Endothelial cell of umbilical vein (primary cell): ENCODE results near the gene LAMC1. TPM values are rescaled to one million over a fixed set of nuclear protein-coding genes. Genes with fewer than 3 reads are reported as not detected.

Source experiments
- BruUV-seq: library from RNA; stranded (reverse); fragments of 400-500 nt; replicated peaks from 2 replicates; lab custom pipeline; 2021; lab: Mats Ljungman, UMichigan
- CTCF ChIA-PET: fragments of 300-600, 350-600 bp; sonication (Branson Sonifier 250); formaldehyde crosslinking; loops from one replicate; lab custom pipeline; 2021; ENCODE audit warnings: antibody characterized with exemption, inconsistent platforms; lab: Charles Lee
- POLR2A ChIA-PET: fragments of 300-600, 350-600 bp; sonication (Branson Sonifier 250); formaldehyde crosslinking; loops from one replicate; lab custom pipeline; 2021; ENCODE audit warnings: antibody characterized with exemption, inconsistent platforms; lab: Charles Lee
- DNase-seq: peaks from one replicate; pipeline ENCODE4 v3.0.0-alpha.2; 2011; ENCODE audit warnings: low read depth, low spot score
- FAIRE-seq: peaks from 2 replicates; lab custom pipeline; 2011; peaks lifted over from hg19 to GRCh38; lab: Jason Lieb, UNC
- H2AFZ ChIP-seq: 2 replicates; pipeline ENCODE4 v1.6.0; 2012; ENCODE audit warnings: low read depth, low read length, control low read depth, inconsistent platforms
- H3K27ac ChIP-seq: 2 replicates; pipeline ENCODE4 v1.5.1; 2011; ENCODE audit warnings: low read depth, mild to moderate bottlenecking, control low read depth, low read length, moderate library complexity; ENCODE audit not compliant: insufficient read depth
- H3K27me3 ChIP-seq, 2 experiments: 2 replicates each; pipeline versions ENCODE4 v1.6.0 to v1.6.1; 2011; ENCODE audit warnings: low read length in 2 of 2, mixed read lengths in 1 of 2; ENCODE audit not compliant: control insufficient read depth in 2 of 2, insufficient read depth in 2 of 2
- H3K36me3 ChIP-seq, 2 experiments: 2 replicates in 1 of 2; 3 replicates in 1 of 2; pipeline ENCODE4 v1.5.1; 2011; ENCODE audit warnings: low read length in 2 of 2, mild to moderate bottlenecking in 1 of 2, moderate library complexity in 1 of 2; ENCODE audit not compliant: control insufficient read depth in 2 of 2, insufficient read depth in 2 of 2; ENCODE audit errors: extremely low read depth in 1 of 2
- H3K4me1 ChIP-seq: 3 replicates; pipeline ENCODE4 v1.5.1; 2011; ENCODE audit warnings: mild to moderate bottlenecking, low read length; ENCODE audit not compliant: control insufficient read depth, insufficient read depth; ENCODE audit errors: extremely low read depth
- H3K4me2 ChIP-seq: 2 replicates; pipeline ENCODE4 v1.6.1; 2011; ENCODE audit warnings: low read length, control low read depth, mixed read lengths; ENCODE audit not compliant: insufficient read depth
- H3K4me3 ChIP-seq, 3 experiments: fragments of 200-600 bp in 1 of 3; sonication (generic), shearing (Covaris generic) in 1 of 3; replicated peaks in 1 of 3; 2 replicates each; pipeline ENCODE4 v1.5.1; 2011 to 2016; ENCODE audit warnings: control low read depth in 3 of 3, low read length in 3 of 3, mild to moderate bottlenecking in 2 of 3, inconsistent platforms in 1 of 3, low read depth in 1 of 3, moderate library complexity in 1 of 3; ENCODE audit not compliant: insufficient read depth in 1 of 3
- H3K79me2 ChIP-seq: 2 replicates; pipeline ENCODE4 v1.6.0; 2012; ENCODE audit warnings: low read length, inconsistent platforms; ENCODE audit not compliant: control insufficient read depth, insufficient read depth
- H3K9ac ChIP-seq: replicated peaks from 2 replicates; pipeline ENCODE3; 2011; ENCODE audit warnings: low read length, control low read depth; ENCODE audit not compliant: insufficient read depth; ENCODE audit errors: extremely low read depth
- H3K9me1 ChIP-seq: replicated peaks from 3 replicates; pipeline ENCODE4 v1.6.0; 2011; ENCODE audit warnings: mild to moderate bottlenecking, low read length; ENCODE audit not compliant: control insufficient read depth, insufficient read depth; ENCODE audit errors: extremely low read depth
- H3K9me3 ChIP-seq: replicated peaks from 2 replicates; pipeline ENCODE4 v1.5.1; 2012; ENCODE audit warnings: low read length, inconsistent platforms; ENCODE audit not compliant: control insufficient read depth, insufficient read depth
- H4K20me1 ChIP-seq: replicated peaks from 2 replicates; pipeline ENCODE3; 2011; ENCODE audit warnings: mild to moderate bottlenecking, low read length; ENCODE audit not compliant: control insufficient read depth, insufficient read depth; ENCODE audit errors: extremely low read depth
- CTCF ChIP-seq, 2 donors: IDR thresholded peaks; 1 replicate in 1 of 2; 2 replicates in 1 of 2; pipeline ENCODE4 v1.5.1; 2011; ENCODE audit warnings: low read length in 2 of 2, mild to moderate bottlenecking in 2 of 2, moderate library complexity in 2 of 2, control low read depth in 1 of 2, inconsistent platforms in 1 of 2, low read depth in 1 of 2; ENCODE audit not compliant: insufficient read depth in 1 of 2; ENCODE audit errors: extremely low read depth in 1 of 2
- EZH2 ChIP-seq: IDR thresholded peaks from 2 replicates; pipeline ENCODE4 v1.6.1; 2012; ENCODE audit warnings: borderline replicate concordance, low read depth, mild to moderate bottlenecking, moderate library complexity, low read length, inconsistent platforms; ENCODE audit not compliant: severe bottlenecking
- FOS ChIP-seq: IDR thresholded peaks from 2 replicates; pipeline ENCODE4 v1.6.1; 2011; ENCODE audit warnings: mild to moderate bottlenecking, low read length, moderate library complexity, borderline replicate concordance; ENCODE audit not compliant: insufficient read depth
- GATA2 ChIP-seq: IDR thresholded peaks from 2 replicates; pipeline ENCODE4 v1.7.0; 2011; ENCODE audit warnings: low read depth, mild to moderate bottlenecking, moderate library complexity, mixed read lengths, low read length; ENCODE audit not compliant: insufficient read length, insufficient read depth
- JUN ChIP-seq: IDR thresholded peaks from 2 replicates; pipeline ENCODE4 v1.6.1; 2011; ENCODE audit warnings: borderline replicate concordance, low read depth; ENCODE audit not compliant: insufficient read length, insufficient read depth
- MYC ChIP-seq: IDR thresholded peaks from one replicate; pipeline ENCODE4 v1.6.1; 2011; ENCODE audit warnings: mild to moderate bottlenecking, low read depth, low read length
- POLR2A ChIP-seq: IDR thresholded peaks from 2 replicates; pipeline ENCODE4 v1.6.1; 2012; ENCODE audit warnings: low read depth, mild to moderate bottlenecking, control low read depth, low read length
- POLR2AphosphoS5 ChIP-seq: IDR thresholded peaks from 2 replicates; pipeline ENCODE4 v1.6.1; 2012; ENCODE audit warnings: low read depth, mild to moderate bottlenecking, control low read depth, low read length, moderate library complexity; ENCODE audit not compliant: insufficient read depth
- dilution Hi-C: fragments of 300-500 bp; cut with MboI; formaldehyde crosslinking; loops from one replicate; pipeline ENCODE4 v1.15.0; 2019; ENCODE audit warnings: low sequenced_read_pairs; ENCODE audit not compliant: extremely low pct_ligation_motif_present
- intact Hi-C: fragments of 100-400 bp; cut with micrococcal nuclease; formaldehyde crosslinking; loops from one replicate; pipeline ENCODE4 v1.10.0; 2022
- polyA plus RNA-seq, 4 experiments: library from polyadenylated mRNA; depleted of rRNA in 3 of 4; stranded (reverse) in 3 of 4; unstranded in 1 of 4; fragments of >200 nt; gene quantifications; 2 replicates each; pipeline versions ENCODE4 v1.2.1 to v1.2.3, GENCODE V29; 2011 to 2012; ENCODE audit warnings: missing spikeins in 1 of 4
- total RNA-seq: library from RNA; stranded (reverse); gene quantifications from 2 replicates; pipeline ENCODE4 v1.2.3, GENCODE V29; 2021
- TF ChIP-seq, protein P1 (sequence below): IDR thresholded peaks from 2 replicates; pipeline ENCODE4 v1.6.1; 2011; ENCODE audit not compliant: insufficient read depth, insufficient read length

Gene LAMC1
- total and polyA plus RNA-seq, 2 donors (not counting 3 experiments of a cell fraction or from before 2014, with no cell fraction given), result 92.5 to 216 TPM

GRCh38 chr1:183129921-183130690 lies 106.9 kb downstream of the LAMC1 start:
- no TSS peak for BruUV-seq
- H3K27ac ChIP-seq, result no peak overlapping the region

More at GRCh38 chr1:183129921-183130690, 106.9 kb downstream of the LAMC1 start:
- Histone ChIP-seq H3K4me1 (no peaks in the 10 kb centered on the region), H3K9me1 (no peaks in the 10 kb centered on the region), H3K79me2 (no peaks in the 10 kb centered on the region), H4K20me1 (no peaks in the 10 kb centered on the region), H3K4me2 (no peak overlapping the region), H3K27me3 (no peaks in the 10 kb centered on the region), H2AFZ (no peak overlapping the region), H3K9me3 (no peaks in the 10 kb centered on the region), H3K4me3 (no peak overlapping the region), H3K36me3 (peaks cover 28 to 39% of the 10 kb centered on the region in 2 experiments), H3K9ac (no peak overlapping the region)
- ChIA-PET CTCF (no interaction called here), POLR2A (no interaction called here)
- DNase-seq (no peak), FAIRE-seq (no peak)
- no peak for TF ChIP-seq MYC
- no peak for TF ChIP-seq JUN
- no peak for TF ChIP-seq EZH2
- no peak for TF ChIP-seq FOS
- no peak for TF ChIP-seq POLR2AphosphoS5
- TF ChIP-seq CTCF (IDR thresholded peaks at IDR 0.05; ENCODE audit: extremely low read depth in 1 of 2, insufficient read depth in 1 of 2, low read depth in 1 of 2, low read length in 2 of 2), result no peak
- no peak for TF ChIP-seq GATA2
- TF ChIP-seq, protein P1, sequence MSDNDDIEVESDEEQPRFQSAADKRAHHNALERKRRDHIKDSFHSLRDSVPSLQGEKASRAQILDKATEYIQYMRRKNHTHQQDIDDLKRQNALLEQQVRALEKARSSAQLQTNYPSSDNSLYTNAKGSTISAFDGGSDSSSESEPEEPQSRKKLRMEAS, result no peak
- no peak for TF ChIP-seq POLR2A
- dilution Hi-C loops (no loop called here), intact Hi-C loops (no loop called here)
